HUES64 (cell line): Measurements from ENCODE around the gene PACRG.

Experiments
- H3K27ac ChIP-seq: 2 replicates; pipeline ENCODE4 v1.7.0; 2013; ENCODE audit warnings: low read depth, low read length, inconsistent platforms
- H3K27me3 ChIP-seq: 2 replicates; pipeline ENCODE4 v1.6.1; 2013; ENCODE audit warnings: mild to moderate bottlenecking, low read length; ENCODE audit not compliant: insufficient read depth
- H3K36me3 ChIP-seq: 2 replicates; pipeline ENCODE4 v1.6.1; 2013; ENCODE audit warnings: mild to moderate bottlenecking, low read length; ENCODE audit not compliant: insufficient read depth
- H3K4me1 ChIP-seq: 2 replicates; pipeline ENCODE4 v1.6.1; 2013; ENCODE audit warnings: mild to moderate bottlenecking, low read length, moderate library complexity; ENCODE audit not compliant: insufficient read depth
- H3K4me3 ChIP-seq: 2 replicates; pipeline ENCODE4 v1.5.1; 2013; ENCODE audit warnings: mild to moderate bottlenecking, low read length, moderate library complexity
- H3K9ac ChIP-seq: 2 replicates; pipeline ENCODE4 v1.6.1; 2013; ENCODE audit warnings: mild to moderate bottlenecking, low read depth, low read length
- H3K9me3 ChIP-seq: 2 replicates; pipeline ENCODE4 v1.6.1; 2013; ENCODE audit warnings: low read depth, low read length; ENCODE audit not compliant: insufficient read depth
- WGBS: fragments of 150-250, 120-280 bp; methylation state at CpG from one replicate; pipeline ENCODE4 v1.1.7; 2013; ENCODE audit warnings: missing lambda C conversion rate; 5-methylcytosine and 5-hydroxymethylcytosine counted together

Gene PACRG

DNA sequence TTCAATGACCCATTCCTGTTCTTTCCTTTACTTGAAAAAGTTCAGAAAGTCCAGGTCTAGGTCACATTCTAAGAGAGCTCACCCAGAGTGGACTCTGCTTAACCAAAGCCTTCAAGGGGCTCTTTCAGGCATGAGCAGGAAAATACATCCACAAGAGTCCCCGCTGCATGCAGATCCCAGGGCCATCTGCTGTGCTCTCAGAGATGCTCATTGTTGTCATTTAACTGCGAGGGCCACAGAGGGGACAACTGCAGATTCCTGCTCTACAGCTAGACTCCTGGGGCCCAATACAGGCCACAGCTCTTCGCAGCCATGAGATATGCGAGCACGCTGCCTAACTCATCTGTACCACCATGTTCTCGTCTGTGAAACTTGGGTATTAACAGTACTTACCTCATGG lies 391.2 kb downstream of the PACRG start:
- H3K4me1 ChIP-seq = peaks cover 4% of the 10 kb centered on the region; the same call in 1 of the 2 replicates
- WGBS = 92% methylated on average over 6 of the region's 6 CpGs
- H3K4me3 ChIP-seq = no peak overlapping the region
- H3K27ac ChIP-seq = no peak overlapping the region
- no peak overlapping the region for H3K9ac ChIP-seq
- no peaks in the 10 kb centered on the region for H3K36me3 ChIP-seq
- no peaks in the 10 kb centered on the region for H3K9me3 ChIP-seq
- no peaks in the 10 kb centered on the region for H3K27me3 ChIP-seq

- peaks cover 4% of the 10 kb centered on the region; the same call in 1 of the 2 replicates for H3K4me1 ChIP-seq
- H3K9me3 ChIP-seq = no peaks in the 10 kb centered on the region
- no peaks in the 10 kb centered on the region for H3K27me3 ChIP-seq
- H3K9ac ChIP-seq = no peak overlapping the region
- H3K36me3 ChIP-seq = no peaks in the 10 kb centered on the region
- WGBS = 92% methylated on average over 3 of the region's 3 CpGs
- H3K4me3 ChIP-seq = no peak overlapping the region
- no peak overlapping the region for H3K27ac ChIP-seq
These were observed 392.4 kb downstream of the PACRG start for GRCh38 chr6:163120223-163120622.

- no peaks in the 10 kb centered on the region for H3K27me3 ChIP-seq
- H3K4me3 ChIP-seq = no peak overlapping the region
- H3K9me3 ChIP-seq = no peaks in the 10 kb centered on the region
- H3K4me1 ChIP-seq = peaks cover 4% of the 10 kb centered on the region; the same call in 1 of the 2 replicates
- H3K36me3 ChIP-seq = no peaks in the 10 kb centered on the region
- no peak overlapping the region for H3K9ac ChIP-seq
- H3K27ac ChIP-seq = no peak overlapping the region
- WGBS = 95% methylated on average over 5 of the region's 5 CpGs
These were observed 393.5 kb downstream of the PACRG start for GRCh38 chr6:163121270-163121669.

DNA sequence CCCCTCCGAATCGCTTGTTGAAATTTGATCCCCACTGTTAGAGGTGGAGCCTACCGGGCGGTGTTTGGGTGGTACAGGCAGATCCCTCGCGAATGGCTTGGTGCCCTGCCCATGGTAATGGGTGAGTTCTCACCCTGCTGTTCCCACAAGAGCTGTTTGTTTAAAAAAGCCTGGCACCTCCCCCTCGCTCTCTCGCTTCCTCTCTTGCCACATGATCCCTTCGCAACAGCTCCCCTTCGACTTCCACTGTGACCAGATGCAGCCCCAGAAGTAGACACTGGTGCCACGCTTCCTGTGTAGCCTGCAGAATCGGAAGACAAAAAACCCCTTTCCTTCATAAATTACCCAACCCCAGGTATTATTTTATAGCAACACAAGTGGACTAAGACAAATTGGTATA lies 394.6 kb downstream of the PACRG start:
- no peak overlapping the region for H3K4me3 ChIP-seq
- peaks cover 4% of the 10 kb centered on the region; the same call in 1 of the 2 replicates for H3K4me1 ChIP-seq
- H3K9me3 ChIP-seq = no peaks in the 10 kb centered on the region
- H3K9ac ChIP-seq = no peak overlapping the region
- H3K36me3 ChIP-seq = no peaks in the 10 kb centered on the region
- WGBS = 98% methylated on average over 12 of the region's 12 CpGs
- H3K27ac ChIP-seq = no peak overlapping the region
- H3K27me3 ChIP-seq = no peaks in the 10 kb centered on the region

DNA sequence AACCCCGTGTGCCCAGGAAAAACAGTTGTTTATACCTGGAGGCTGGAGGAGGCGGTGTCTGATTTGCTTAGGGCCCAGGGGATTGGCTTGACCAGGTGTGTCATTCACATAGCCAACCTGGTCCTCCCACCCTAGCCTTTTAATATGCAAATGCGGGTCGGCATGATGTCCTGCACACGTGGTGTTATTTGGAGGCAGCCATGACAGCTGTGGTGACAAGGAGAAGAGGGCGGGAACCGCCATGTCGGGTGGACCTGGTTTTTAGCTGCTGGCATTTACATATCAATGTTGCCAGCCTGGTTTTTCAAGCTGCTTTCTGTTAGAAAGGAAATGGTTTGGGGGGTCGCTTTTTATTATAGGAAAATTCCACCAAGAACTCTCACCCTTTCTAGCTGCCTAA lies 395.3 kb downstream of the PACRG start:
- Histone ChIP-seq H3K9me3 (no peaks in the 10 kb centered on the region), H3K4me3 (no peak overlapping the region), H3K36me3 (no peaks in the 10 kb centered on the region), H3K27me3 (no peaks in the 10 kb centered on the region), H3K27ac (no peak overlapping the region), H3K9ac (no peak overlapping the region), H3K4me1 (peaks cover 4% of the 10 kb centered on the region; the same call in 1 of the 2 replicates)
- WGBS = 62% methylated on average over 8 of the region's 9 CpGs

DNA sequence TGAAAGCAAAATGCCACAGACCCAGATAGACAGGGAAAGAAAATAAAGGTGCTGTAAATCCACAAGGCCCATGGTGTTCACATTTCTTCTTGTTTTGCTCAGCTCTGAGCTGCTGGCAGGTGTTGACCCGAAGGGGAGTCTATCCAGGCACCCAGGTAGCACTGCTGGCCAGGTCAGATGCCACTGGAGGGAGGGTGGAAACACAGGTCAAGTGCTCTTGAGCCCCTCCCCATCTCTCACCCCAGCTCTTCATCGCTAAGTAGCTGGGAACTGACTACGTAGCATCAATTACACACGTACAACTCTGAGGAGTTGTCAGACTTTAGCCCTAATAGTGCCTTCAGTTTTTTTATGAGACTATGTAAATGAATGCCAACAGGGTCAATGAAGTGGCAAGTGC lies 399.0 kb downstream of the PACRG start:
- 95% methylated on average over 4 of the region's 4 CpGs for WGBS
- H3K4me3 ChIP-seq = no peak overlapping the region
- no peak overlapping the region for H3K9ac ChIP-seq
- H3K27ac ChIP-seq = no peak overlapping the region
- peaks cover 4% of the 10 kb centered on the region; the same call in 1 of the 2 replicates for H3K4me1 ChIP-seq
- H3K9me3 ChIP-seq = no peaks in the 10 kb centered on the region
- no peaks in the 10 kb centered on the region for H3K27me3 ChIP-seq
- H3K36me3 ChIP-seq = no peaks in the 10 kb centered on the region

DNA sequence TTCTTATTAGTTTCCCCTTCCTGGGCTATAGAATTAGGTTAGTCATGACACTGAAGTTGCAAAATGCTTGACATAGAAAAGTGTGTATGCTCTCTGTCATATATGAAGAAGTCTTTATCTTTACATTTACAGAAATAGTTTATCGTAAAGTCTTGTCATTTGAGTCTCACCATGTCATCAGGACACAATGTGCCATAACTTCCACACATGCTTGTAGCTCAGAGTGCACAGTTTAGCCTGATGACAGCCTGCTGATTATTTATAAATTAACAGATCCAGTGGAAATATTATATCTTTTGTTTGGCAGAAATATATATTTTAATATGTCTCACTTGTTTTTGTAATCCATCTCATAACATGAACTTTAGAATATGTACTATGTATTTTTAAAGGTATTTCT lies 399.8 kb downstream of the PACRG start:
- H3K4me1 ChIP-seq = peaks cover 4% of the 10 kb centered on the region; the same call in 1 of the 2 replicates
- H3K4me3 ChIP-seq = no peak overlapping the region
- H3K9ac ChIP-seq = no peak overlapping the region
- no peaks in the 10 kb centered on the region for H3K9me3 ChIP-seq
- WGBS = 92% methylated on average over 1 of the region's 1 CpG
- no peaks in the 10 kb centered on the region for H3K36me3 ChIP-seq
- H3K27me3 ChIP-seq = no peaks in the 10 kb centered on the region
- H3K27ac ChIP-seq = no peak overlapping the region

DNA sequence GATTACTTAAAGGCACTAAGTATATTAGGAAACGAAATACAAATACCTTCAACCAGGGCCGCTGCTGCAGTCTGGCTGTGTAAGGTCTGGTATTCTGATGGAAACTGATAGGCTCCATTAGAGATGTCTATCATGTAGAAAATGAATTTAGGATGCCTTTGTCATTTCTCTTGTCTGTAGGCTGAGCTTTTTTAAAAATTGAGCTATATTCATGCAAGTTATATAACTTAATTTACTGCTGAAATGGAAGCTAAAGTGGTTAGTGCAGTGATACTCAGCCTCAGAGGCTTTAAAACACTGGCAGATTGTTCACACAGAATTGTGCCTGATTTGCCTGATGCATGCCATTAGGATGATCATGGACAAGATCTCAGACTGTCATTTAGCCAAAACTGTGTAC lies 400.6 kb downstream of the PACRG start:
- H3K9me3 ChIP-seq = no peaks in the 10 kb centered on the region
- H3K27me3 ChIP-seq = no peaks in the 10 kb centered on the region
- no peak overlapping the region for H3K9ac ChIP-seq
- no peaks in the 10 kb centered on the region for H3K36me3 ChIP-seq
- no peak overlapping the region for H3K27ac ChIP-seq
- peaks cover 3% of the 10 kb centered on the region; the same call in 1 of the 2 replicates for H3K4me1 ChIP-seq
- 93% methylated on average over 1 of the region's 2 CpGs for WGBS
- H3K4me3 ChIP-seq = no peak overlapping the region

DNA sequence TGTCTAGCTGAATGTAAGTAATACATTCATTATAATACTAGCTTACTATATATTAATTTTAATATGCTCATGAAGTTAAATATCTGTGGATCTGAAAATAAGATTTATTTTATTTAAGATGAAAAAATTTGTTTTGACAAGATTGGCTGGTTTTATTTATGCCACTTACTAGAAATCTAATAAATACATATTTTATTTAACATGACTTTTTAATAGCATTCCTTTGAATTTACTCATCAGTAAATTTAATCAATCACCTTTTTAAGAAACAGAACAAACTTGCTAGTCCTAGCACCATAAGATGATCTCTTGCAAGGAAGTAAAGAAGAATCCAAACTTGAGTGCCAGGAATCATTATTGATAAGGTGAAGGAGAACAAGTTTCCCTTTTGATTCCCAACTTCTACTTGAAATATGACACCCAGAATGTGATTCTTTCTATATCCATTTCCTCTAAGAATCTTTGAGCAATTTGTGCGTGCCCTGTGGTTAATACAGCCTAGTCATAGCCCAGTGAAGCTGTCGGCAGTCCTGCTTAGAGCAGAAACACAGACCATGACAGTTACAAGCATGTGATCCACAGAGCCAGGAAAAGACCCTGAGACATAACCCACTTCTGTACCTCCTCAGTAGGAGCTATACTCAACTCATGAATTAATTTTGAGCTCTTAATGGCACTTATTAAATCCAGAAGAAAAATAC lies 404.4 kb downstream of the PACRG start:
- Histone ChIP-seq H3K27ac (no peak overlapping the region), H3K9ac (no peak overlapping the region), H3K36me3 (no peaks in the 10 kb centered on the region), H3K4me3 (no peak overlapping the region), H3K9me3 (no peaks in the 10 kb centered on the region), H3K4me1 (no peaks in the 10 kb centered on the region; the same call in 1 of the 2 replicates), H3K27me3 (no peaks in the 10 kb centered on the region)
- WGBS = 95% methylated on average over 2 of the region's 2 CpGs

DNA sequence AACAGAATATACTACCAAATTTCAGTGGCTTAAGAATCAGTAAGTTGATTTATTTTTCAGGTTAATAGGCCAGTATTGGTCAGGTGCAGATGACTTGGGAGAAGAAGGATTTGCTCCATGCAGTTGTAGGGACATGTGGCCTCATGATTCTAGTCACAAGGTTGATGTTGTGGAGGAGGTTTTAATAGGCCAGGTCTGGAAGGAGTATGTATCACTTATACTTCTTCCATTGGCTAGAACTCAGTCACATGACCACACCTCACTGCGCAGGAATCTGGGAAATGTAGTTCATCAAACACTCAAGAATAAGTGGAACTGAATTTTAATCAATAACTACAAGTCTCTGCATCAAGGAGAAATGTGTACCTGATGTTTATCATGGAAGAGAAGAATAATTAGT lies 405.2 kb downstream of the PACRG start:
- Histone ChIP-seq H3K9me3 (no peaks in the 10 kb centered on the region), H3K27ac (no peak overlapping the region), H3K27me3 (no peaks in the 10 kb centered on the region), H3K9ac (no peak overlapping the region), H3K4me3 (no peak overlapping the region), H3K36me3 (no peaks in the 10 kb centered on the region), H3K4me1 (no peaks in the 10 kb centered on the region; the same call in 1 of the 2 replicates)
- 100% methylated on average over 1 of the region's 1 CpG for WGBS

DNA sequence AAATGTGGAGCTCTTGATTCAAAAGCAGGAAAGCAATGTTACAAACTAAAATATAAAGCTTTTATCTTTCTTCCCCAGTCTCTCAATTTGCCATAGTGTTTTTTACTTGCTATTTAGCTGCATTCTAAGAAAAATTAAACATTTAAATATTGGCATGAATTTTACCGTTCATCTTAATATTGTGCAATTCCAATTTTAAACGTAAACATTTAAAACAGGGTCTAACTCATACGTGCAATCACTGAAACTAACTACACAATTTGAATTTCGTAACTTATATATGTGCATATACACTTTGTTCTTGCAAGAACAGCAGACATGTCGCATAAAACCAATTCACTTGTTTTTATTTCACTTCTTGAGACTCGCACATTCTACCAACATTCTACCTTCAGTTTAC lies 405.9 kb downstream of the PACRG start:
- Histone ChIP-seq H3K4me1 (no peaks in the 10 kb centered on the region; the same call in 1 of the 2 replicates), H3K4me3 (no peak overlapping the region), H3K36me3 (no peaks in the 10 kb centered on the region), H3K27me3 (no peaks in the 10 kb centered on the region), H3K9ac (no peak overlapping the region), H3K9me3 (no peaks in the 10 kb centered on the region; the same call in 1 of the 2 replicates), H3K27ac (no peak overlapping the region)
- WGBS = 96% methylated on average over 5 of the region's 6 CpGs
